ENCODE data around the gene STRIP2.
A peak's percentile ranks its signal among the peaks of the same experiment; 100 is the strongest.

Gene STRIP2

GRCh38 chr7:129494041-129494440 lies 59.8 kb downstream of the STRIP2 start:
- Histone ChIP-seq H3K4me2 (ENCODE audit: low read length) (no peak overlapping the region), H2BK15ac (replicated peaks; ENCODE audit: low read depth) (no peak overlapping the region), H3K18ac (ENCODE audit: low read length) (no peak overlapping the region), H3K27me3 (ENCODE audit: insufficient read depth, low read length, poor library complexity) (no peaks in the 10 kb centered on the region), H3K9ac (ENCODE audit: low read length) (no peak overlapping the region), H3K79me2 (ENCODE audit: control insufficient read depth, insufficient read depth, low read length) (no peaks in the 10 kb centered on the region), H2BK5ac (ENCODE audit: low read length) (no peak overlapping the region), H3K4me1 (ENCODE audit: control insufficient read depth, low read depth, low read length) (peaks cover 1% of the 10 kb centered on the region), H3K27ac (ENCODE audit: low read depth, low read length) (no peak overlapping the region), H4K5ac (ENCODE audit: low read length) (no peak overlapping the region), H3K23ac (ENCODE audit: low read length) (no peak overlapping the region), H2AK5ac (ENCODE audit: low read length) (no peak overlapping the region), H3K4me3 (ENCODE audit: low read length) (no peak overlapping the region), H4K8ac (ENCODE audit: low read depth, low read length) (no peak overlapping the region), H3K56ac (ENCODE audit: low read length) (no peak overlapping the region), H3K4ac (ENCODE audit: low read depth, low read length) (no peak overlapping the region), H3K79me1 (ENCODE audit: low read length) (no peaks in the 10 kb centered on the region), H3K36me3 (ENCODE audit: control insufficient read depth, insufficient read depth, low read length) (no peaks in the 10 kb centered on the region), H2BK120ac (ENCODE audit: low read depth, low read length) (no peak overlapping the region)
- no peak for DNase-seq
- no CpG with 5 or more reads among the region's 5 CpGs for WGBS (ENCODE audit: extremely low coverage, insufficient coverage, low lambda C conversion rate)

GRCh38 chr7:129495987-129496386 lies 61.8 kb downstream of the STRIP2 start:
- Histone ChIP-seq H2BK15ac (replicated peaks; ENCODE audit: low read depth) (no peak overlapping the region), H4K8ac (ENCODE audit: low read depth, low read length) (no peak overlapping the region), H3K36me3 (ENCODE audit: control insufficient read depth, insufficient read depth, low read length) (no peaks in the 10 kb centered on the region), H3K4me3 (ENCODE audit: low read length) (no peak overlapping the region), H3K23ac (ENCODE audit: low read length) (no peak overlapping the region), H2BK5ac (ENCODE audit: low read length) (no peak overlapping the region), H4K5ac (ENCODE audit: low read length) (no peak overlapping the region), H2AK5ac (ENCODE audit: low read length) (no peak overlapping the region), H3K4ac (ENCODE audit: low read depth, low read length) (no peak overlapping the region), H2BK120ac (ENCODE audit: low read depth, low read length) (no peak overlapping the region), H3K79me1 (ENCODE audit: low read length) (no peaks in the 10 kb centered on the region), H3K56ac (ENCODE audit: low read length) (no peak overlapping the region), H3K4me1 (ENCODE audit: control insufficient read depth, low read depth, low read length) (peaks cover 1% of the 10 kb centered on the region), H3K4me2 (ENCODE audit: low read length) (no peak overlapping the region), H3K79me2 (ENCODE audit: control insufficient read depth, insufficient read depth, low read length) (no peaks in the 10 kb centered on the region), H3K18ac (ENCODE audit: low read length) (no peak overlapping the region), H3K27ac (ENCODE audit: low read depth, low read length) (no peak overlapping the region), H3K27me3 (ENCODE audit: insufficient read depth, low read length, poor library complexity) (no peaks in the 10 kb centered on the region), H3K9ac (ENCODE audit: low read length) (no peak overlapping the region)
- WGBS (ENCODE audit: extremely low coverage, insufficient coverage, low lambda C conversion rate): no CpG with 5 or more reads among the region's 1 CpG
- DNase-seq: peak; percentile 64

- no peak overlapping the region for H3K56ac ChIP-seq (ENCODE audit: low read length)
- H3K18ac ChIP-seq (ENCODE audit: low read length): no peak overlapping the region
- H3K27me3 ChIP-seq (ENCODE audit: insufficient read depth, low read length, poor library complexity): no peaks in the 10 kb centered on the region
- no peak overlapping the region for H3K4me3 ChIP-seq (ENCODE audit: low read length)
- DNase-seq: no peak
- no peak overlapping the region for H2BK5ac ChIP-seq (ENCODE audit: low read length)
- H3K79me2 ChIP-seq (ENCODE audit: control insufficient read depth, insufficient read depth, low read length): no peaks in the 10 kb centered on the region
- WGBS (ENCODE audit: extremely low coverage, insufficient coverage, low lambda C conversion rate): no CpG with 5 or more reads among the region's 7 CpGs
- H4K5ac ChIP-seq (ENCODE audit: low read length): no peak overlapping the region
- H3K23ac ChIP-seq (ENCODE audit: low read length): no peak overlapping the region
- H2BK120ac ChIP-seq (ENCODE audit: low read depth, low read length): no peak overlapping the region
- H3K4me1 ChIP-seq (ENCODE audit: control insufficient read depth, low read depth, low read length): peaks cover 1% of the 10 kb centered on the region
- no peak overlapping the region for H3K4me2 ChIP-seq (ENCODE audit: low read length)
- no peak overlapping the region for H2AK5ac ChIP-seq (ENCODE audit: low read length)
- no peak overlapping the region for H4K8ac ChIP-seq (ENCODE audit: low read depth, low read length)
- H3K4ac ChIP-seq (ENCODE audit: low read depth, low read length): no peak overlapping the region
- no peak overlapping the region for H3K9ac ChIP-seq (ENCODE audit: low read length)
- H2BK15ac ChIP-seq (replicated peaks; ENCODE audit: low read depth): no peak overlapping the region
- H3K79me1 ChIP-seq (ENCODE audit: low read length): no peaks in the 10 kb centered on the region
- no peaks in the 10 kb centered on the region for H3K36me3 ChIP-seq (ENCODE audit: control insufficient read depth, insufficient read depth, low read length)
- H3K27ac ChIP-seq (ENCODE audit: low read depth, low read length): no peak overlapping the region
Observed at GRCh38 chr7:129496653-129497052, 62.4 kb downstream of the STRIP2 start.

- no peak overlapping the region for H3K4me2 ChIP-seq (ENCODE audit: low read length)
- H3K4me1 ChIP-seq (ENCODE audit: control insufficient read depth, low read depth, low read length): peaks cover 1% of the 10 kb centered on the region
- H3K4ac ChIP-seq (ENCODE audit: low read depth, low read length): no peak overlapping the region
- no peaks in the 10 kb centered on the region for H3K36me3 ChIP-seq (ENCODE audit: control insufficient read depth, insufficient read depth, low read length)
- no peaks in the 10 kb centered on the region for H3K79me1 ChIP-seq (ENCODE audit: low read length)
- no peak overlapping the region for H4K5ac ChIP-seq (ENCODE audit: low read length)
- no peak overlapping the region for H2BK120ac ChIP-seq (ENCODE audit: low read depth, low read length)
- H3K56ac ChIP-seq (ENCODE audit: low read length): no peak overlapping the region
- DNase-seq: no peak
- no peak overlapping the region for H3K4me3 ChIP-seq (ENCODE audit: low read length)
- no peak overlapping the region for H3K9ac ChIP-seq (ENCODE audit: low read length)
- H3K18ac ChIP-seq (ENCODE audit: low read length): no peak overlapping the region
- H3K27ac ChIP-seq (ENCODE audit: low read depth, low read length): no peak overlapping the region
- H2AK5ac ChIP-seq (ENCODE audit: low read length): no peak overlapping the region
- H4K8ac ChIP-seq (ENCODE audit: low read depth, low read length): no peak overlapping the region
- H3K27me3 ChIP-seq (ENCODE audit: insufficient read depth, low read length, poor library complexity): no peaks in the 10 kb centered on the region
- no peak overlapping the region for H2BK15ac ChIP-seq (replicated peaks; ENCODE audit: low read depth)
- H3K23ac ChIP-seq (ENCODE audit: low read length): no peak overlapping the region
- WGBS (ENCODE audit: extremely low coverage, insufficient coverage, low lambda C conversion rate): no CpG with 5 or more reads among the region's 4 CpGs
- H3K79me2 ChIP-seq (ENCODE audit: control insufficient read depth, insufficient read depth, low read length): no peaks in the 10 kb centered on the region
- H2BK5ac ChIP-seq (ENCODE audit: low read length): no peak overlapping the region
Observed at GRCh38 chr7:129497156-129497555, 62.9 kb downstream of the STRIP2 start.

- no peak overlapping the region for H2BK120ac ChIP-seq (ENCODE audit: low read depth, low read length)
- no CpG with 5 or more reads among the region's 1 CpG for WGBS (ENCODE audit: extremely low coverage, insufficient coverage, low lambda C conversion rate)
- H3K9ac ChIP-seq (ENCODE audit: low read length): no peak overlapping the region
- H3K79me2 ChIP-seq (ENCODE audit: control insufficient read depth, insufficient read depth, low read length): no peaks in the 10 kb centered on the region
- no peaks in the 10 kb centered on the region for H3K36me3 ChIP-seq (ENCODE audit: control insufficient read depth, insufficient read depth, low read length)
- H3K4ac ChIP-seq (ENCODE audit: low read depth, low read length): no peak overlapping the region
- no peak overlapping the region for H2BK15ac ChIP-seq (replicated peaks; ENCODE audit: low read depth)
- no peak overlapping the region for H3K4me2 ChIP-seq (ENCODE audit: low read length)
- no peak overlapping the region for H3K18ac ChIP-seq (ENCODE audit: low read length)
- no peak for DNase-seq
- H3K27me3 ChIP-seq (ENCODE audit: insufficient read depth, low read length, poor library complexity): no peaks in the 10 kb centered on the region
- H4K5ac ChIP-seq (ENCODE audit: low read length): no peak overlapping the region
- no peak overlapping the region for H2BK5ac ChIP-seq (ENCODE audit: low read length)
- H3K4me1 ChIP-seq (ENCODE audit: control insufficient read depth, low read depth, low read length): peaks cover 1% of the 10 kb centered on the region
- H3K23ac ChIP-seq (ENCODE audit: low read length): no peak overlapping the region
- no peak overlapping the region for H4K8ac ChIP-seq (ENCODE audit: low read depth, low read length)
- H3K4me3 ChIP-seq (ENCODE audit: low read length): no peak overlapping the region
- H2AK5ac ChIP-seq (ENCODE audit: low read length): no peak overlapping the region
- H3K56ac ChIP-seq (ENCODE audit: low read length): no peak overlapping the region
- no peak overlapping the region for H3K27ac ChIP-seq (ENCODE audit: low read depth, low read length)
- H3K79me1 ChIP-seq (ENCODE audit: low read length): no peaks in the 10 kb centered on the region
Observed at GRCh38 chr7:129498021-129498420, 63.8 kb downstream of the STRIP2 start.

- no peaks in the 10 kb centered on the region for H3K27me3 ChIP-seq (ENCODE audit: insufficient read depth, low read length, poor library complexity)
- no peak overlapping the region for H2AK5ac ChIP-seq (ENCODE audit: low read length)
- H3K4me1 ChIP-seq (ENCODE audit: control insufficient read depth, low read depth, low read length): no peaks in the 10 kb centered on the region
- no peak overlapping the region for H3K56ac ChIP-seq (ENCODE audit: low read length)
- no peak overlapping the region for H3K9ac ChIP-seq (ENCODE audit: low read length)
- no peaks in the 10 kb centered on the region for H3K79me1 ChIP-seq (ENCODE audit: low read length)
- no peaks in the 10 kb centered on the region for H3K79me2 ChIP-seq (ENCODE audit: control insufficient read depth, insufficient read depth, low read length)
- no peak overlapping the region for H3K23ac ChIP-seq (ENCODE audit: low read length)
- peak; percentile 12 for DNase-seq
- no peak overlapping the region for H4K8ac ChIP-seq (ENCODE audit: low read depth, low read length)
- no peak overlapping the region for H3K4ac ChIP-seq (ENCODE audit: low read depth, low read length)
- H2BK5ac ChIP-seq (ENCODE audit: low read length): no peak overlapping the region
- H3K18ac ChIP-seq (ENCODE audit: low read length): no peak overlapping the region
- H2BK15ac ChIP-seq (replicated peaks; ENCODE audit: low read depth): no peak overlapping the region
- no peak overlapping the region for H4K5ac ChIP-seq (ENCODE audit: low read length)
- H3K27ac ChIP-seq (ENCODE audit: low read depth, low read length): no peak overlapping the region
- WGBS (ENCODE audit: extremely low coverage, insufficient coverage, low lambda C conversion rate): no CpG with 5 or more reads among the region's 6 CpGs
- H3K4me3 ChIP-seq (ENCODE audit: low read length): no peak overlapping the region
- no peak overlapping the region for H3K4me2 ChIP-seq (ENCODE audit: low read length)
- no peak overlapping the region for H2BK120ac ChIP-seq (ENCODE audit: low read depth, low read length)
- no peaks in the 10 kb centered on the region for H3K36me3 ChIP-seq (ENCODE audit: control insufficient read depth, insufficient read depth, low read length)
Observed at GRCh38 chr7:129499999-129500398, 65.8 kb downstream of the STRIP2 start.

Measured in mesendoderm (in vitro differentiated cells).